Jurkat, Clone E6-1 (cell line): ENCODE measurements around the gene RIF1.
"Not testable (repeated sequence)": the region's sequence is repeated elsewhere in the genome, so short reads cannot be mapped to it uniquely, and the experiment has no call there.

Experiments
- DNase-seq: peaks from one replicate; pipeline ENCODE4 v3.0.0-alpha.2; 2011; ENCODE audit warnings: low read depth, low spot score
- H3K4me3 ChIP-seq: 2 replicates; pipeline ENCODE4 v1.5.1; 2011; ENCODE audit warnings: mild to moderate bottlenecking, low read length, control low read depth, moderate library complexity

RIF1 gene

GRCh38 chr2:151410485-151410834, 758 bp downstream of the RIF1 start:
- DNase-seq = peak; percentile 23
- H3K4me3 ChIP-seq = peak overlapping the region; percentile 94

GRCh38 chr2:151417650-151418049, 7.9 kb downstream of the RIF1 start:
- H3K4me3 ChIP-seq = no peak overlapping the region
- DNase-seq = no peak

GRCh38 chr2:151421681-151422080, 12.0 kb downstream of the RIF1 start:
- not testable (repeated sequence) for DNase-seq, H3K4me3 ChIP-seq

- H3K4me3 ChIP-seq = no peak overlapping the region
- DNase-seq = no peak
Observed at GRCh38 chr2:151422917-151423439, 13.3 kb downstream of the RIF1 start.

GRCh38 chr2:151423760-151424159, 14.1 kb downstream of the RIF1 start:
- H3K4me3 ChIP-seq = no peak overlapping the region
- no peak for DNase-seq

DNA sequence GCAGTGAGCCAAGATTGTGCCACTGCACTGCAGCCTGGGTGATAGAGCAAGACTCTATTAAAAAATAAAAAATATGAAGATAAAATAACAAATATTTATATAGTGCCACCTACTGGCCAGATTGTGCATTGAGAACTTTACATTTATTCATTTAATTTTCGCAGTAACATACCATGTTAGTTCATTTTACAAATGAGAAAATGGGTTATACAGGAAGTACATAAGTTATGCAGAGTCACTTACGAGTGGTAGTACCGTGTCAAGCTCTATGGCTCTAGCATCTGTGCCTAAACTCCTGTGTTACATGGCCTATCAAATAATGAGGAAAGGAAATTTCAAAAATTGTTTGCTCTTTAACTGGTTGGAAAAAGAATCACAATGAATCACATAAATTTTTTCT, 27.9 kb downstream of the RIF1 start:
- peak; percentile 25 for DNase-seq
- no peak overlapping the region for H3K4me3 ChIP-seq

DNA sequence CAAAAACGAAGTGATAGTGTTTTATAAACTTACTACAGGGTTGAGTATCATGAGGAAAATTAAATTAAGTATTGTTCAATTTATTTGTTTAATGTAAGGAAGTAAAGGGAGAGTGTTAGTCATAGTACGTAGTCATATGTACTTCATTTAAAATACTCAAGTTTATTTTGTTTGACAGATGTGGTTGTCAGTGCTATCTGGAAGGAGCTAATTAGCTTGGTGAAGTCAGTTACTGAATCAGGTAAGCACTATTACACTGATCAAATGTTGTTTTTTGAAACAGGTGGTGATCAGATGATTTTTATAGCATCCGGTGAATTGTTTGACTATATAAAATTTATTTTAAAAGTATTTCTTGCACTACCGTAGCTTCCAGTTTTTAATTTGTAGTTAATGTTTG, 28.8 kb downstream of the RIF1 start:
- DNase-seq = no peak
- no peak overlapping the region for H3K4me3 ChIP-seq

DNA sequence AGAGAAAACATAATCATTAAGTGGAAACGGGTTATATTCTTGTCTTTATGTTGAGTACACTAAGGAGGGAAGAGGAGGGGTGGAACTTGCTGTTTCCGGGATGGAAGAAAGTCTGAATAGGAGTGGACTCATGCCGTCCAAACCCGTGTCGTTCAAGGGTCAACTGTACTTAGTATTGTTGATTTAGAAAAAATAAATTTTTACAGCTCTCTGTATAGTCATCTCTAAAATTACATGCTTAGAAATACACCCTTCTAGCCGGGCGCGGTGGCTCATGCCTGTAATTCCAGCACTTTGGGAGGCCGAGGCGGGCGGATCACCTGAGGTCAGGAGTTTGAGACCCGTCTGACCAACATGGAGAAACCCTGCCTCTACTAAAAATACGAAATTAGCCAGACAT, 29.4 kb downstream of the RIF1 start:
- DNase-seq = no peak
- no peak overlapping the region for H3K4me3 ChIP-seq

- no peak for DNase-seq
Observed at GRCh38 chr2:151459358-151459757, 49.7 kb downstream of the RIF1 start.

DNA sequence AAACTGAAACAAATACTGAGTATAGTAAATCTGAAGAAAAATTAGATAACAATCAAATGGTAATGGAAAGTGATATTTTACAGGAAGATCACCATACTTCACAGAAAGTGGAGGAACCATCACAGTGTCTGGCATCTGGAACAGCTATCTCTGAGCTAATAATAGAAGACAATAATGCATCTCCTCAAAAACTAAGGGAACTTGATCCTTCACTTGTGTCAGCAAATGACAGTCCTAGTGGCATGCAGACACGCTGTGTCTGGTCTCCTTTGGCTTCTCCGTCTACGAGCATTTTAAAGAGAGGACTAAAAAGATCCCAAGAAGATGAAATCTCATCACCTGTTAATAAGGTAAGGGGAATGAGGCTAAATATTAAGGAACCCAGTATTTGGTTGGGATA, 56.1 kb downstream of the RIF1 start:
- no peak overlapping the region for H3K4me3 ChIP-seq

More at GRCh38 chr2:151459358-151459757, 49.7 kb downstream of the RIF1 start:
- H3K4me3 ChIP-seq = no peak overlapping the region

GRCh38 chr2:151470556-151470955, 60.9 kb downstream of the RIF1 start:
- no peak for DNase-seq
- H3K4me3 ChIP-seq = no peak overlapping the region

More for the DNA sequence above, 56.1 kb downstream of the RIF1 start:
- DNase-seq = no peak

DNA sequence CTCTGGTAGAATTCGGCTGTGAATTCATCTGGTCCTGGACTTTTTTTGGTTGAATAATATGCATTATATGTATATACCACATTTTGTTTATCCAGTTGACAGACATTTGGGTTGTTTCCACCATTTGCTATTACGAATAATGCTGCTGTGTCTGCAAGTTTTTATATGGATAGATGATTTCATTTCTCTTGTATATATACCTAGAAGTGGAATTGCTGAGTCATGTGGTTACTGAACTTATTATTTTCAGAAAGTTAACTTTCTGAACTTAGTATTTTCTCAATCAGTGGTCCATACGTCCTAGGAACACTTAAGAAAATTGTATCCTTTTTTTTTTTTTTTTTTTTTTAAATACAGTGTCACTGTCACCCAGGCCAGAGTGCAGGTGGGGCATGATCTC, 63.3 kb downstream of the RIF1 start:
- H3K4me3 ChIP-seq = no peak overlapping the region
- DNase-seq = no peak

- no peak overlapping the region for H3K4me3 ChIP-seq
- DNase-seq = no peak
Observed at GRCh38 chr2:151475071-151475470, 65.4 kb downstream of the RIF1 start.

- no peak for DNase-seq
- H3K4me3 ChIP-seq = no peak overlapping the region
Observed at GRCh38 chr2:151476287-151476686, 66.6 kb downstream of the RIF1 start.

DNA sequence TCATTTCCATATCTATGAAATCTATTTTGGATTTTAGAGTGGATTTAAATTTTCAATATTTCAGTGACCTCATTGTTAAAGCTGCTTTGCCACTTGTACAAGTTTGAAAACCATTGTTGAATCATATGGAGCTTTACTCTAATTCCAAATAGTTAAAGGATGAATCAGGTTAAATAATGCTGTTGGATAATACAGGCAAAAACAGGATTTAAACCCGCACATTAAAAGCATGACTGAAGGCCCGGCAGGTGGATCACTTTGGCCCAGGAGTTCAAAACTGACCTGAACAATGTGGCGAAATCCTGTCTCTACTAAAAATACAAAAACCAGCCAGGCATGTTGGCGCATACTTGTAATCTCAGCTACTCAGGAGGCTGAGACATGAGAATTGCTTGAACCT, 68.3 kb downstream of the RIF1 start:
- H3K4me3 ChIP-seq = no peak overlapping the region
- no peak for DNase-seq

DNA sequence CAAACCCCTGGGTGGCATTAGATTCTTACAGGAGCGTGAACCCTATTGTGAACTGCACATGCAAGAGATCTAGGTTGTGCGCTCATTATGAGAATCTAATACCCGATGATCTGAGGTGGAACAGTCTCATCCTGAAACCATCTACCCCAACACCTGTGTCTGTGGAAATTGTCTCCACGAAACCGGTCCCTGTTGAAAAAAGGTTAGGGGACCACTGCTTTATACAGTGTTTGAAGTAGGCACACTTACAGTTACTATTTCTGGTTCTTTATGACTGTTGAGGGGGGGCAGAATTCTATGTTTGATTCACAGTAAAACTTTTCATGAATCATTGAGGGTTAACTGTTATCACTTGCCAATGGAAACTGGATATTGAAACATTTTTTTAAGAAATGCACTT, 72.0 kb downstream of the RIF1 start:
- DNase-seq = no peak
- H3K4me3 ChIP-seq = no peak overlapping the region

DNA sequence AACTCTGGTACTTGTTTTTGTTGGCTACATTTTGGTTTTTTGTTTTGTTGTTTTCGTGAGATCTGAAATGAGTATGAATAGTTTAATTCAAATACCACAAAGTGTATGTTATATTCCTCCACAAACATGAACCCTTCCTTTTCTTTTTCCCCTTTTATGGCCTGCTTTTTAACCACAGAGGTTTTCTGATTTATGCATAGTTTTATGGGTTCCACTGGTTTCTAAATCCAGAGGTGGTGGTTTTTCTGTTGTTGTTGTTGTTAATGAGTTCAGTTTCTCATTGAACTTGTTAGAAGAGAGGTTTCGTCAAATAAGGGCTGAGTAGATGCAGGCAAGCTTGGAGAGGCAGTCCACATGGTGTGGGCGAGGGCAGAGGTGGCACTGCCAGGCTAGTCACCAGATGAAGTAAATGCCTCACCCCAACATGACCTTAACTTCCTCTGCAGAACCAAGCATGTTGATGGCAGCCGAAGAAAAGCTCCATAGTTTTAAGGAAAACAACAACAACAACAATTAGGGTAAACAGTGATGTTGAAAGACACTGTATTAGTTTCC, 72.5 kb downstream of the RIF1 start:
- H3K4me3 ChIP-seq = no peak overlapping the region
- no peak for DNase-seq

- H3K4me3 ChIP-seq = no peak overlapping the region
- DNase-seq = no peak
Observed at GRCh38 chr2:151483546-151483945, 73.8 kb downstream of the RIF1 start.

DNA sequence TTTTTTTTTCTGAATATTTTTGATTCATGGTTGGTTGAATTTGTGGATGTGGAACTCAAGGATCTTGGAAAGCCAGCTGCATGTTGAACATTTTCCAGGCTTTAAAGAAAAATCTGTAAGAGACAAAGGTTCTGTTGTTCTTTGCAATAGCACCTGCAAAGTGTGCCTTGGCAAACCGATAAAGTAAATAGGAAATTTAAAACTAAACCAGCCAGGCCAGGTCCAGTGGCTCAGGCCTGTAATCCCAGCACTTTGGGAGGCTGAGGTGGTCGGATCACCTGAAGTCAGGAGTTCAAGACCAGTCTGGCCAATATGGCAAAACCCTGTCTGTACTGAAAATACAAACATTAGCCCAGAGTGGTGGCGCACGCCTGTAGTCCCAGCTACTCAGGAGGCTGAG, 74.4 kb downstream of the RIF1 start:
- no peak for DNase-seq

DNA sequence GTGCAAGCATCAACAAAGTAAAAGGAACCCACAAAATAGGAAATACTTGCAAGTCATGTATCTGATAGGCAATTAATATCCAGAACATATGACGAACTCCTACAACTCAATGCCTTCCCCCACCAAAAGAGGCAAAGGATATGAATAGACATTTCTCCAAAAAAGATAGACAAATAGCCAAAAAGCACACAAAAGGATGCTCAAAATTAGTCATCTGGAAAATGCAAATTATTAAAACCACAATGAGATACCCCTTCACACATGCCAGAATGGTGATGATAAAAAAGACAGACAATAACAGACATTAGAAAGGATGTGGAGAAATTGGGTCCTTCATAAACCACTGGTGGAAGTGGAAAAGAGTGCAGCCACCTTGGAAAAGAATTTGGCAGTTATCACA, 76.4 kb downstream of the RIF1 start:
- H3K4me3 ChIP-seq = no peak overlapping the region
- DNase-seq = no peak

More for the DNA sequence above, 74.4 kb downstream of the RIF1 start:
- no peak overlapping the region for H3K4me3 ChIP-seq

DNA sequence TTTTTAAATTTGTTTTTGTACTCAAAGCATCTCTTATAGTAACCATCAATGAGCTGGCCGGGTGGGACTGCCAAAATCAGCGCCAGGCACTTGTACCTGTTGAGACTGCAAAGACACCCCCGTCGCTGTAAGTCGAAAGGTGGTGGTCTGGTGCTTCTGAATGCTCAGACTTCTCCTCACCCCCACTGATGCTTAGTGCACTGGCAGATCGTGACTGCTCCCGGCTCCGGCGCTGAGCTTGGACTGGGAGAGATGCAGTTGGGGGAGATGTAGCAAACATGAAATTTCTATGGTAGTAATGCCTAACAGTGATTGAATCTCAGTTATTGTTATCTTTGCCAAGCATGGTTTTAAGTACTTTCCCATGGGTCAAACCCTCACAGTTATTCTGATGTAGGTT, 80.6 kb downstream of the RIF1 start:
- H3K4me3 ChIP-seq = no peak overlapping the region
- no peak for DNase-seq

- DNase-seq = no peak
- no peak overlapping the region for H3K4me3 ChIP-seq
Observed at GRCh38 chr2:151491496-151491895, 81.8 kb downstream of the RIF1 start.
